Suprapubic skin (tissue), 3 donors: ENCODE results near the gene CYP26B1.

Experiments
- CTCF ChIP-seq, 2 donors: fragments of 200-600 bp in 1 of 2; fragments of 450-650 bp in 1 of 2; sonication (generic) in 1 of 2; IDR thresholded peaks; one replicate each; pipeline ENCODE4 v1.5.1; 2016 to 2019; ENCODE audit warnings: antibody characterized with exemption in 2 of 2, mild to moderate bottlenecking in 1 of 2, moderate library complexity in 1 of 2
- POLR2A ChIP-seq, 2 donors: fragments of 450-650 bp; IDR thresholded peaks; one replicate each; pipeline ENCODE4 v1.6.1; 2017; ENCODE audit warnings: antibody characterized with exemption in 2 of 2, mild to moderate bottlenecking in 2 of 2, moderate library complexity in 2 of 2

GRCh38 chr2:72154386-72154975, 6.8 kb upstream of the CYP26B1 start:
- no peak for TF ChIP-seq POLR2A (IDR thresholded peaks at IDR 0.05)
- TF ChIP-seq CTCF (IDR thresholded peaks at IDR 0.05): no peak
